Gastroesophageal sphincter (tissue), 4 donors: ENCODE measurements around the gene ERP44. TPM values are rescaled to one million over a fixed set of nuclear protein-coding genes. Genes with fewer than 3 reads are reported as not detected.
"Not testable (repeated sequence)": the region's sequence is repeated elsewhere in the genome, so short reads cannot be mapped to it uniquely, and the experiment has no call there.

ENCODE experiments used
- ATAC-seq: fragments of 150-250 bp; one replicate; pipeline ENCODE4 v1.9.1; 2016; ENCODE audit warnings: mild to moderate bottlenecking, moderate library complexity
- H3K27ac ChIP-seq, 4 donors: fragments of 200-600 bp; sonication (generic) in 3 of 4; 1 replicate in 3 of 4; 2 replicates in 1 of 4; pipeline ENCODE4 v1.5.1; 2016 to 2019
- H3K27me3 ChIP-seq: fragments of 200-600 bp; sonication (generic); one replicate; pipeline ENCODE4 v1.5.1; 2019
- H3K36me3 ChIP-seq, 2 donors: fragments of 200-600 bp; sonication (generic); one replicate each; pipeline ENCODE4 v1.5.1; 2019; ENCODE audit warnings: control low read depth in 1 of 2
- H3K4me1 ChIP-seq, 3 donors: fragments of 200-600 bp; sonication (generic); 1 replicate in 2 of 3; 2 replicates in 1 of 3; pipeline ENCODE4 v1.5.1; 2016 to 2019; ENCODE audit warnings: control low read depth in 2 of 3
- H3K4me3 ChIP-seq, 2 donors: fragments of 200-600 bp; sonication (generic); one replicate each; pipeline ENCODE4 v1.5.1; 2019; ENCODE audit warnings: mild to moderate bottlenecking in 1 of 2, moderate library complexity in 1 of 2
- H3K9me3 ChIP-seq, 3 donors: fragments of 200-600 bp; sonication (generic); one replicate each; pipeline ENCODE4 v1.5.1; 2017 to 2019; ENCODE audit warnings: control low read depth in 2 of 3
- EP300 ChIP-seq: sonication (generic); formaldehyde crosslinking; IDR thresholded peaks from one replicate; pipeline ENCODE4 v1.6.1; 2017; ENCODE audit warnings: antibody characterized with exemption, mild to moderate bottlenecking
- POLR2A ChIP-seq, 2 donors: fragments of 450-650 bp; IDR thresholded peaks; one replicate each; pipeline ENCODE4 v1.6.1; 2017; ENCODE audit warnings: antibody characterized with exemption in 2 of 2, mild to moderate bottlenecking in 2 of 2, moderate library complexity in 1 of 2
- POLR2AphosphoS5 ChIP-seq: sonication (generic); formaldehyde crosslinking; IDR thresholded peaks from one replicate; pipeline ENCODE4 v1.6.1; 2017; ENCODE audit warnings: antibody characterized with exemption
- WGBS, 2 donors: methylation state at CpG; one replicate each; pipeline ENCODE4 v1.1.5; 2018; ENCODE audit warnings: low coverage in 1 of 2; 5-methylcytosine and 5-hydroxymethylcytosine counted together
- total RNA-seq, 4 donors: library from RNA; depleted of rRNA; stranded (reverse); fragments of >200 nt; gene quantifications; one replicate each; pipeline ENCODE4 v1.1.0, GENCODE V29; 2016
- TF ChIP-seq, protein P1 (sequence below), 4 experiments: fragments of 200-600 bp in 2 of 4; fragments of 450-650 bp in 2 of 4; sonication (generic) in 1 of 4; IDR thresholded peaks; one replicate each; pipeline ENCODE4 v1.5.1; 2017 to 2019; ENCODE audit warnings: antibody characterized with exemption in 4 of 4, mild to moderate bottlenecking in 2 of 4, moderate library complexity in 2 of 4

The ERP44 gene
- total RNA-seq = 10 to 100 TPM; 13.7 to 19.2 (median 13.8) TPM

DNA sequence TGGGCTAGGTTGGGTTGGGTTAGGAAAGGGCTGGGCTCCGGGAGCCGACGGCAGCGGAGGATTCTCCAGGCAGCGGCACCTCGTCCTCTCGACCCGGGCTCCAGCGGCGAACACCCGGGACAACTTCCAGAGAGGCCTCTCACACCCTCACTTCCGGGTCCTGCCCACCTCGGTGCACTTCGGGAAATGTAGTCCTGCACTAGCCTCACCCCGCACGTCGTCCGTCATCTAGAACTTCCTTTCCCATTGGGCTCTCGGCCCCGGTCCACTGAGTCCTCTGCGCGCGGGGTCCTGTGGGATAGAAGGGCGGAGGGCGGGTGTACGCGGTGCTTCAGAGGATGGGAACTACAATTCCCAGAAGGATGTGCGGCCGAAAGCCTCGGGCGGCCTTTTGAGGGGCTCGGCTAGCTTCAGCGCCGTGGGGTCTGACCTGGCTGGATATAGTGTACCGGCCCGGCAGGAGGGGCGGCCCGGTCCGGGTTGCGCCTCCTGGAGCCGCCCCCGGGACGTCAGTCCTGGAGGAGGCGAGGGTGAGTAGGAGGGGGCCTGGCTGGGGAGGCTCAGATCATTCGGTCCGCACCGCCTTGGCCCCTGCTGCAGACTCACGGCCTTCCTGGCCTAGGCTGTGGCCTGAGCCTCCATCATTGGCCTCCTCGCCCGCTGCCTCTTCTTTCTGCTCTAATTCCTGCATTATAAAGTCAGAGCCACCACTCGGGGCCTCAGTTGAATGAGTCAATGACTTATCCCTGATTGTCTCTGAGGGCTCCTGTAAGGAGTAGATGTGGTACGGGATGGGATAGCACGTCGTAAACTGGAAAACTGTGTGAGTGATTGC is at the start of gene ERP44, which contains the start of gene INVS:
Gene ERP44, minus strand, starts transcription at position 114 of the 835 bp plus-strand sequence. CDS start 160 bp downstream, outside the sequence.
Gene INVS, plus strand, starts transcription at position 357 of the 835 bp plus-strand sequence. CDS start 5,279 bp downstream, outside the sequence.
- peak within 1 kb of the TSS; percentile 77 to 93 (median 90) for H3K27ac ChIP-seq
- no peaks in the 10 kb centered on the region for H3K27me3 ChIP-seq
- ATAC-seq = peak; percentile 99
- H3K36me3 ChIP-seq = peaks cover 0 to 26% of the 10 kb centered on the region in 2 donors
- no peaks in the 10 kb centered on the region for H3K9me3 ChIP-seq
- H3K4me1 ChIP-seq = peaks cover 7 to 43% (median 11%) of the 10 kb centered on the region in 3 donors
- no peak for TF ChIP-seq EP300
- peak; percentile 90 for TF ChIP-seq POLR2AphosphoS5
- TF ChIP-seq, protein P1, sequence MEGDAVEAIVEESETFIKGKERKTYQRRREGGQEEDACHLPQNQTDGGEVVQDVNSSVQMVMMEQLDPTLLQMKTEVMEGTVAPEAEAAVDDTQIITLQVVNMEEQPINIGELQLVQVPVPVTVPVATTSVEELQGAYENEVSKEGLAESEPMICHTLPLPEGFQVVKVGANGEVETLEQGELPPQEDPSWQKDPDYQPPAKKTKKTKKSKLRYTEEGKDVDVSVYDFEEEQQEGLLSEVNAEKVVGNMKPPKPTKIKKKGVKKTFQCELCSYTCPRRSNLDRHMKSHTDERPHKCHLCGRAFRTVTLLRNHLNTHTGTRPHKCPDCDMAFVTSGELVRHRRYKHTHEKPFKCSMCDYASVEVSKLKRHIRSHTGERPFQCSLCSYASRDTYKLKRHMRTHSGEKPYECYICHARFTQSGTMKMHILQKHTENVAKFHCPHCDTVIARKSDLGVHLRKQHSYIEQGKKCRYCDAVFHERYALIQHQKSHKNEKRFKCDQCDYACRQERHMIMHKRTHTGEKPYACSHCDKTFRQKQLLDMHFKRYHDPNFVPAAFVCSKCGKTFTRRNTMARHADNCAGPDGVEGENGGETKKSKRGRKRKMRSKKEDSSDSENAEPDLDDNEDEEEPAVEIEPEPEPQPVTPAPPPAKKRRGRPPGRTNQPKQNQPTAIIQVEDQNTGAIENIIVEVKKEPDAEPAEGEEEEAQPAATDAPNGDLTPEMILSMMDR (IDR thresholded peaks at IDR 0.05) = no peak
- TF ChIP-seq POLR2A (IDR thresholded peaks at IDR 0.05) = peak; percentile 66 to 87
- peak within 1 kb of the TSS; percentile 90 to 97 for H3K4me3 ChIP-seq
- WGBS, 2 donors = 0 to 1% methylated on average over 7 to 10 of the region's 54 CpGs

DNA sequence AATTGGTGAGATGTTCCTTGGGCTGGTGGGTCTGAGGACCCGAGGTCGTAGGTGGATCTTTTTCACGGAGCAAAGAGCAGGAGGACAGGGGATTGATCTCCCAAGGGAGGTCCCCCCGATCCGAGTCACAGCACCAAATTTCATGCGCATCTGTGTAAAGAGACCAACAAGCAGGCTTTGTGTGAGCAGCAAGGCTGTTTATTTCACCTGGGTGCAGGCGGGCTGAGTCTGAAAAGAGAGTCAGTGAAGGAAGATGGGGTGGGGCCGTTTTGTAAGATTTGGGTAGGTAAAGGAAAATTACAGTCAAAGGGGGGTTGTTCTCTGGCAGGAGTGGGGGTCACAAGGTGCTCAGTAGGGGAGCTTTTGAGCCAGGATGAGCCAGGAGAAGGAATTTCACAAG is 47.2 kb upstream of the ERP44 start:
- WGBS, 2 donors = 81 to 89% methylated on average over 8 of the region's 8 CpGs
- H3K4me3 ChIP-seq = not testable (repeated sequence)

DNA sequence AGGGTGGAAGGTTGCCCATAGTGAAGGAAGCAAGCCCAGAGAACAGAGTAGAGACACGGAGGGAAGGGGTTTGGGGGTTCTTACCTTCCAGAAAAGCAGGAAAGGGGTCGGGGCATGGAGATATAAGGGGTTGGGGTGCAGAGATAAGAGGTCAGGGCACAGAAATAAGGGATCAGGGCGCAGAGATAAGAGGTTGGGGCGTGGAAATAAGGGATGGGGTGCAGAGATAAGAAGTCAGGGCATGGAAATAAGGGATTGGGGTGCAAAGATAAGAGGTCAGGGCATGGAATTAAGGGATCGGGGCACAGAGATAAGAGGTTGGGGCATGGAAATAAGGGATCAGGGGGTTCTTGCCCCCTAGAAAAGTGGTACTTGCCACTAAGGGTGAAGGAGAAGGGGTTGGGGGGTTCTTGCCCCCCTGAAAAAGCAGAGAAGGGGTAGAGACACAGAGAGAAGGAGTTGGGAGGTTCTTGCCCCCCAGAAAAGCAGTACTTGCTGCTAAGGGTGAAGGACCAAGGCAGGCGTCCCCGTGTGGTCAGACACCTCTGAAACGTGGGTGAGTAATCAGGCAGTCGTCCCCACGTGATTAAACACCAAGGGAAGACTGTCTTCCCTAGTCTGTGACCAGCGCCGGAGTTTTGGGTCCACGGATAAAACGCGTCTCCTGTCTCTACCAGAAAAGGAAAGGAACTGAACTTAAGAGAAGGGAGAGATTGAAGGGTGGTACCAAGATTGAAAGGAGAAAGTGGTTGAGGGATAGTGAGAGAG is 46.6 kb upstream of the ERP44 start:
- H3K27ac ChIP-seq, ATAC-seq, H3K9me3 ChIP-seq, H3K4me1 ChIP-seq, H3K4me3 ChIP-seq, H3K27me3 ChIP-seq, H3K36me3 ChIP-seq: not testable (repeated sequence)
- 77 to 82% methylated on average over 10 to 11 of the region's 15 CpGs for WGBS, 2 donors

More for the DNA sequence above, 47.2 kb upstream of the ERP44 start:
- H3K27me3 ChIP-seq, H3K36me3 ChIP-seq, H3K9me3 ChIP-seq, H3K4me1 ChIP-seq, ATAC-seq, H3K27ac ChIP-seq: not testable (repeated sequence)

DNA sequence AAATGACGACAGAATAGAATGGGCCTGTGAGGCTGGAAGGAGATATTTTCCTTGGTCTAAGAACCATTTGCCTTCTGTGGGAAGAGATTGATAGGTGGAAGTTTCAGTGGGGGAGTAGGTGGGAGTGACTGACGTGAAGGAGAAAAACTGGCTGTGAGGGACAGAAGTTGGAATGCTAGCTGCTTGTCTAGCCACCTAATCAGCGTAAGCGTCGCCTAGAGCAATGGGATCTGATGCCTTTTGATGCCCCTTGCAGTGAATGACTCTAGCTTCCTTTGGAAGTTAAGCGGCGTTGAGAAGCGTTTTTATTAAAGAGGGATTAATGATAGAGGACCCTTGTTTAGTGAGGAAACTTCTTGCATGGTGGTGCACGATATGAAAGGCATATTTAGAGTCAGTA is 43.1 kb upstream of the ERP44 start:
- H3K27ac ChIP-seq, H3K4me1 ChIP-seq, ATAC-seq, H3K36me3 ChIP-seq, H3K4me3 ChIP-seq, H3K9me3 ChIP-seq, H3K27me3 ChIP-seq: not testable (repeated sequence)
- WGBS, 2 donors = 90 to 95% methylated on average over 7 to 9 of the region's 9 CpGs

DNA sequence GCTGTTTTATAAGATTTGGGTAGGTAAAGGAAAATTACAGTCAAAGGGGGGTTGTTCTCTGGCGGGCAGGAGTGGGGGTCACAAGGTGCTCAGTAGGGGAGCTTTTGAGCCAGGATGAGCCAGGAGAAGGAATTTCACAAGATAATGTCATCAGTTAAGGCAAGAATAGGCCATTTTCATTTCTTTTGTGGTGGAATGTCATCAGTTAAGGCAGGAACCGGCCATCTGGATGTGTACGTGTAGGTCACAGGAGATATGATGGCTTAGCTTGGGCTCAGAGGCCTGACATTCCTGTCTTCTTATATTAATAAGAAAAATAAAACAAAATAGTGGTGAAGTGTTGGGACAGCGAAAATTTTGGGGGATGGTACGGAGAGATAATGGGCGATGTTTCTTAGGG is 41.5 kb upstream of the ERP44 start:
- not testable (repeated sequence) for H3K27ac ChIP-seq, H3K9me3 ChIP-seq, H3K4me3 ChIP-seq, H3K4me1 ChIP-seq, H3K36me3 ChIP-seq, H3K27me3 ChIP-seq, ATAC-seq
- 97 to 100% methylated on average over 3 to 6 of the region's 6 CpGs for WGBS, 2 donors

DNA sequence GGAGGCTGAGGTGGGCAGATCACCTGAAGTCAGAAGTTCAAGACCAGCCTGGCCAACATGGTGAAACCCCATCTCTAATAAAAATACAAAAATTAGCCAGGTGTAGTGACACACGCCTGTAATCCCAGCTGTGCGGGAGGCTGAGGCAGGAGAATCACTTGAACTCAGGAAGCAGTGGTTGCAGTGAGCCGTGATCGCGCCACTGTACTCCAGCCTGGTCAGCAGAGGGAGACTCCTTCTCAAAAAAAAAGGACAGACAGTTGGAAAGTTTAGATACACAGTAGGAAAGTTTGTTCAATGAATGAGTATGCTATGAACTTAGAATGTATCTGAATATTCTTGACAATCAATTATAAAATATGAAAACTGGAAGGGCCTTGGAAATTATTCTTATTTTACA is 38.0 kb upstream of the ERP44 start:
- H3K4me3 ChIP-seq, H3K27ac ChIP-seq, ATAC-seq, H3K9me3 ChIP-seq, H3K4me1 ChIP-seq, H3K27me3 ChIP-seq: not testable (repeated sequence)
- 92 to 95% methylated on average over 5 of the region's 5 CpGs for WGBS, 2 donors
- H3K36me3 ChIP-seq = peaks cover 0 to 10% of the 10 kb centered on the region in 2 donors

DNA sequence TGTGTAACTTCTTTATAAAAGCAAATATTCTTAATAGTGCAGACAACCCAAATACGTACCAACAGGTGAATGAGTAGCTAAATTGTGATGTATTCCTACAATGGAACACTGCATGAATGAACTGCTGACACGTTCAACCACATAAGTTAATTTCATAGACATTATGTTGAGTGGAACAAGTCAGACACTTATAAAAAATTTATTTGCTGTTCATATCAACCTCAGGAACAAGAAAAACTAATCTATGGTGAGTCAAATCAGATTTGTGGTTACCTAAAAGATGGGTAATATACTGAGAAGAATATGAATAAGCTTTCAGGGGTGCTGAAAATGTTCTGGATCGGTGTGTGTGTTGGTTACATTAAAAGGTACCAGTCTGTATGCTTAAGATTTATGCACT is 35.9 kb upstream of the ERP44 start:
- TF ChIP-seq, protein P1 (IDR thresholded peaks at IDR 0.05) = no peak
- TF ChIP-seq POLR2AphosphoS5 (no peak), EP300 (no peak), POLR2A (IDR thresholded peaks at IDR 0.05) (no peak)
- H3K4me1 ChIP-seq = no peaks in the 10 kb centered on the region
- H3K9me3 ChIP-seq = no peaks in the 10 kb centered on the region
- no peak overlapping the region for H3K27ac ChIP-seq
- peaks cover 0 to 13% of the 10 kb centered on the region in 2 donors for H3K36me3 ChIP-seq
- no peak overlapping the region for H3K4me3 ChIP-seq
- no peak for ATAC-seq
- WGBS, 2 donors = 93 to 98% methylated on average over 3 of the region's 3 CpGs
- H3K27me3 ChIP-seq = no peaks in the 10 kb centered on the region
